Esophagus squamous epithelium (tissue), 4 donors: ENCODE data around the gene EXOSC3.

Source experiments
- CTCF ChIP-seq, 6 experiments: fragments of 450-650 bp in 4 of 6; fragments of 200-600 bp in 2 of 6; sonication (generic) in 2 of 6; IDR thresholded peaks; one replicate each; pipeline ENCODE4 v1.5.1; 2016 to 2019; ENCODE audit warnings: antibody characterized with exemption in 6 of 6, mild to moderate bottlenecking in 4 of 6, moderate library complexity in 4 of 6
- POLR2A ChIP-seq, 4 donors: fragments of 450-650 bp; IDR thresholded peaks; one replicate each; pipeline ENCODE4 v1.6.1; 2017; ENCODE audit warnings: antibody characterized with exemption in 4 of 4, mild to moderate bottlenecking in 4 of 4, moderate library complexity in 3 of 4

GRCh38 chr9:37745970-37746369 lies 38.9 kb downstream of the EXOSC3 start:
- TF ChIP-seq POLR2A (IDR thresholded peaks at IDR 0.05) (no peak), CTCF (IDR thresholded peaks at IDR 0.05) (no peak)
